ENCODE results near the gene PACSIN2. TPM values are rescaled to one million over a fixed set of nuclear protein-coding genes. Genes with fewer than 3 reads are reported as not detected.
A peak's percentile ranks its signal among the peaks of the same experiment; 100 is the strongest.
"Not testable (repeated sequence)": the region's sequence is repeated elsewhere in the genome, so short reads cannot be mapped to it uniquely, and the experiment has no call there.

PACSIN2 gene
- total and polyA plus RNA-seq, 8 donors, result 63.4 to 149 (median 66.2) TPM

- ATAC-seq (peak; percentile 3), DNase-seq (no peak)
- Histone ChIP-seq H3K9me3 (no peaks in the 10 kb centered on the region), H3K4me1 (peaks cover 23 to 82% of the 10 kb centered on the region in 2 donors), H3K27me3 (no peaks in the 10 kb centered on the region), H3K36me3 (no peaks in the 10 kb centered on the region), H3K4me3 (no peak overlapping the region), H3K27ac (peak overlapping the region in 1 of 2 donors; percentile 85)
- intact Hi-C loops (cut with DNase I), result no loop called here
- no peak for TF ChIP-seq CTCF (IDR thresholded peaks at IDR 0.05)
Observed at GRCh38 chr22:42973536-42973881, 41.4 kb downstream of the PACSIN2 start.

- Histone ChIP-seq H3K4me3 (no peak overlapping the region), H3K9me3 (no peaks in the 10 kb centered on the region), H3K36me3 (no peaks in the 10 kb centered on the region), H3K27ac (peak overlapping the region in 1 of 2 donors; percentile 85), H3K4me1 (peaks cover 17 to 82% of the 10 kb centered on the region in 2 donors), H3K27me3 (no peaks in the 10 kb centered on the region)
- peak; percentile 22 for ATAC-seq
- DNase-seq, result no peak
- no peak for TF ChIP-seq CTCF (IDR thresholded peaks at IDR 0.05)
- intact Hi-C loops (cut with DNase I), result no loop called here
Observed at GRCh38 chr22:42972649-42973535, 42.1 kb downstream of the PACSIN2 start.

GRCh38 chr22:42971473-42971860, 43.5 kb downstream of the PACSIN2 start:
- H3K27me3 ChIP-seq; DNase-seq; intact Hi-C loops (cut with DNase I); H3K4me3 ChIP-seq; H3K27ac ChIP-seq; H3K36me3 ChIP-seq; H3K9me3 ChIP-seq; ATAC-seq: not testable (repeated sequence)
- peaks cover 16 to 78% of the 10 kb centered on the region in 2 donors for H3K4me1 ChIP-seq

- Histone ChIP-seq H3K4me1 (peaks cover 16 to 81% of the 10 kb centered on the region in 2 donors), H3K9me3 (no peaks in the 10 kb centered on the region), H3K36me3 (no peaks in the 10 kb centered on the region), H3K27me3 (no peaks in the 10 kb centered on the region), H3K27ac (peak overlapping the region; percentile 48 to 56), H3K4me3 (no peak overlapping the region)
- TF ChIP-seq CTCF (IDR thresholded peaks at IDR 0.05), result no peak
- intact Hi-C loops (cut with DNase I), result no loop called here
- no peak for DNase-seq
- peak; percentile 82 for ATAC-seq
Observed at GRCh38 chr22:42970029-42970428, 44.9 kb downstream of the PACSIN2 start.

GRCh38 chr22:42969348-42969975, 45.5 kb downstream of the PACSIN2 start:
- Histone ChIP-seq H3K4me3 (no peak overlapping the region), H3K9me3 (no peaks in the 10 kb centered on the region), H3K36me3 (no peaks in the 10 kb centered on the region), H3K27me3 (no peaks in the 10 kb centered on the region), H3K4me1 (peaks cover 16 to 81% of the 10 kb centered on the region in 2 donors), H3K27ac (peak overlapping the region; percentile 56 to 57)
- intact Hi-C loops (cut with DNase I), result no loop called here
- no peak for ATAC-seq
- no peak for DNase-seq
- TF ChIP-seq CTCF (IDR thresholded peaks at IDR 0.05), result no peak

Measured in left lung (tissue), 10 donors.